WTC11 (cell line): ENCODE data around the gene MCMBP.

Experiments
- CREB1 ChIP-seq: sonication (generic); formaldehyde crosslinking; IDR thresholded peaks from 2 replicates; pipeline ENCODE4 v1.8.0; 2023; ENCODE audit warnings: mild to moderate bottlenecking, missing genetic modification reagents
- E2F4 ChIP-seq: sonication (generic); formaldehyde crosslinking; IDR thresholded peaks from 2 replicates; pipeline ENCODE4 v1.8.1; 2022; ENCODE audit warnings: low read depth, mild to moderate bottlenecking, moderate library complexity, missing genetic modification reagents, borderline replicate concordance
- EMX1 ChIP-seq: fragments of 250-450 bp; sonication (Bioruptor Pico); IDR thresholded peaks from 2 replicates; pipeline ENCODE4 v1.8.0; 2021; ENCODE audit warnings: mild to moderate bottlenecking
- ESRRA ChIP-seq: sonication (generic); formaldehyde crosslinking; IDR thresholded peaks from 2 replicates; pipeline ENCODE4 v1.8.1; 2022; ENCODE audit warnings: mild to moderate bottlenecking, missing genetic modification reagents, borderline replicate concordance
- JUN ChIP-seq: sonication (generic); formaldehyde crosslinking; IDR thresholded peaks from 2 replicates; pipeline ENCODE4 v1.8.0; 2023; ENCODE audit warnings: mild to moderate bottlenecking, missing genetic modification reagents
- MLX ChIP-seq: sonication (generic); formaldehyde crosslinking; IDR thresholded peaks from 2 replicates; pipeline ENCODE4 v1.8.1; 2023; ENCODE audit warnings: mild to moderate bottlenecking, missing genetic modification reagents, moderate library complexity
- SMAD3 ChIP-seq: sonication (generic); formaldehyde crosslinking; IDR thresholded peaks from 2 replicates; pipeline ENCODE4 v1.8.0; 2022; ENCODE audit warnings: missing genetic modification reagents, mild to moderate bottlenecking, borderline replicate concordance
- TEAD4 ChIP-seq: sonication (generic); formaldehyde crosslinking; IDR thresholded peaks from 2 replicates; pipeline ENCODE4 v1.8.0; 2022; ENCODE audit warnings: mild to moderate bottlenecking, missing genetic modification reagents
- TF ChIP-seq, protein P1 (sequence below): sonication (generic); formaldehyde crosslinking; IDR thresholded peaks from 2 replicates; pipeline ENCODE4 v1.8.0; 2022; ENCODE audit warnings: mild to moderate bottlenecking, missing genetic modification reagents
- TF ChIP-seq, protein P2 (sequence below): fragments of 200-600 bp; IDR thresholded peaks from 2 replicates; pipeline ENCODE4 v1.8.0; 2022; ENCODE audit warnings: antibody characterized with exemption
- TF ChIP-seq, protein P3 (sequence below): fragments of 250-450 bp; sonication (Bioruptor Pico); IDR thresholded peaks from 2 replicates; pipeline ENCODE4 v2.1.2; 2022; ENCODE audit warnings: mild to moderate bottlenecking, moderate library complexity
- TF ChIP-seq, protein P4 (sequence below): sonication (generic); formaldehyde crosslinking; IDR thresholded peaks from 2 replicates; pipeline ENCODE4 v1.8.0; 2023; ENCODE audit warnings: missing genetic modification reagents, mild to moderate bottlenecking, borderline replicate concordance

- TF ChIP-seq, protein P1, sequence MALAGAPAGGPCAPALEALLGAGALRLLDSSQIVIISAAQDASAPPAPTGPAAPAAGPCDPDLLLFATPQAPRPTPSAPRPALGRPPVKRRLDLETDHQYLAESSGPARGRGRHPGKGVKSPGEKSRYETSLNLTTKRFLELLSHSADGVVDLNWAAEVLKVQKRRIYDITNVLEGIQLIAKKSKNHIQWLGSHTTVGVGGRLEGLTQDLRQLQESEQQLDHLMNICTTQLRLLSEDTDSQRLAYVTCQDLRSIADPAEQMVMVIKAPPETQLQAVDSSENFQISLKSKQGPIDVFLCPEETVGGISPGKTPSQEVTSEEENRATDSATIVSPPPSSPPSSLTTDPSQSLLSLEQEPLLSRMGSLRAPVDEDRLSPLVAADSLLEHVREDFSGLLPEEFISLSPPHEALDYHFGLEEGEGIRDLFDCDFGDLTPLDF (CRISPR knock-in tag): no peak
- TF ChIP-seq E2F4 (CRISPR knock-in tag) (no peak), MLX (CRISPR knock-in tag) (no peak), CREB1 (CRISPR knock-in tag) (no peak), ESRRA (no peak), SMAD3 (CRISPR knock-in tag) (no peak), JUN (CRISPR knock-in tag) (no peak), TEAD4 (CRISPR knock-in tag) (no peak), EMX1 (no peak)
- TF ChIP-seq, protein P2, sequence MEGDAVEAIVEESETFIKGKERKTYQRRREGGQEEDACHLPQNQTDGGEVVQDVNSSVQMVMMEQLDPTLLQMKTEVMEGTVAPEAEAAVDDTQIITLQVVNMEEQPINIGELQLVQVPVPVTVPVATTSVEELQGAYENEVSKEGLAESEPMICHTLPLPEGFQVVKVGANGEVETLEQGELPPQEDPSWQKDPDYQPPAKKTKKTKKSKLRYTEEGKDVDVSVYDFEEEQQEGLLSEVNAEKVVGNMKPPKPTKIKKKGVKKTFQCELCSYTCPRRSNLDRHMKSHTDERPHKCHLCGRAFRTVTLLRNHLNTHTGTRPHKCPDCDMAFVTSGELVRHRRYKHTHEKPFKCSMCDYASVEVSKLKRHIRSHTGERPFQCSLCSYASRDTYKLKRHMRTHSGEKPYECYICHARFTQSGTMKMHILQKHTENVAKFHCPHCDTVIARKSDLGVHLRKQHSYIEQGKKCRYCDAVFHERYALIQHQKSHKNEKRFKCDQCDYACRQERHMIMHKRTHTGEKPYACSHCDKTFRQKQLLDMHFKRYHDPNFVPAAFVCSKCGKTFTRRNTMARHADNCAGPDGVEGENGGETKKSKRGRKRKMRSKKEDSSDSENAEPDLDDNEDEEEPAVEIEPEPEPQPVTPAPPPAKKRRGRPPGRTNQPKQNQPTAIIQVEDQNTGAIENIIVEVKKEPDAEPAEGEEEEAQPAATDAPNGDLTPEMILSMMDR: no peak
- TF ChIP-seq, protein P3, sequence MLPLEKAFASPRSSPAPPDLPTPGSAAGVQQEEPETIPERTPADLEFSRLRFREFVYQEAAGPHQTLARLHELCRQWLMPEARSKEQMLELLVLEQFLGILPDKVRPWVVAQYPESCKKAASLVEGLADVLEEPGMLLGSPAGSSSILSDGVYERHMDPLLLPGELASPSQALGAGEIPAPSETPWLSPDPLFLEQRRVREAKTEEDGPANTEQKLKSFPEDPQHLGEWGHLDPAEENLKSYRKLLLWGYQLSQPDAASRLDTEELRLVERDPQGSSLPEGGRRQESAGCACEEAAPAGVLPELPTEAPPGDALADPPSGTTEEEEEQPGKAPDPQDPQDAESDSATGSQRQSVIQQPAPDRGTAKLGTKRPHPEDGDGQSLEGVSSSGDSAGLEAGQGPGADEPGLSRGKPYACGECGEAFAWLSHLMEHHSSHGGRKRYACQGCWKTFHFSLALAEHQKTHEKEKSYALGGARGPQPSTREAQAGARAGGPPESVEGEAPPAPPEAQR (CRISPR knock-in tag): no peak
- TF ChIP-seq, protein P4, sequence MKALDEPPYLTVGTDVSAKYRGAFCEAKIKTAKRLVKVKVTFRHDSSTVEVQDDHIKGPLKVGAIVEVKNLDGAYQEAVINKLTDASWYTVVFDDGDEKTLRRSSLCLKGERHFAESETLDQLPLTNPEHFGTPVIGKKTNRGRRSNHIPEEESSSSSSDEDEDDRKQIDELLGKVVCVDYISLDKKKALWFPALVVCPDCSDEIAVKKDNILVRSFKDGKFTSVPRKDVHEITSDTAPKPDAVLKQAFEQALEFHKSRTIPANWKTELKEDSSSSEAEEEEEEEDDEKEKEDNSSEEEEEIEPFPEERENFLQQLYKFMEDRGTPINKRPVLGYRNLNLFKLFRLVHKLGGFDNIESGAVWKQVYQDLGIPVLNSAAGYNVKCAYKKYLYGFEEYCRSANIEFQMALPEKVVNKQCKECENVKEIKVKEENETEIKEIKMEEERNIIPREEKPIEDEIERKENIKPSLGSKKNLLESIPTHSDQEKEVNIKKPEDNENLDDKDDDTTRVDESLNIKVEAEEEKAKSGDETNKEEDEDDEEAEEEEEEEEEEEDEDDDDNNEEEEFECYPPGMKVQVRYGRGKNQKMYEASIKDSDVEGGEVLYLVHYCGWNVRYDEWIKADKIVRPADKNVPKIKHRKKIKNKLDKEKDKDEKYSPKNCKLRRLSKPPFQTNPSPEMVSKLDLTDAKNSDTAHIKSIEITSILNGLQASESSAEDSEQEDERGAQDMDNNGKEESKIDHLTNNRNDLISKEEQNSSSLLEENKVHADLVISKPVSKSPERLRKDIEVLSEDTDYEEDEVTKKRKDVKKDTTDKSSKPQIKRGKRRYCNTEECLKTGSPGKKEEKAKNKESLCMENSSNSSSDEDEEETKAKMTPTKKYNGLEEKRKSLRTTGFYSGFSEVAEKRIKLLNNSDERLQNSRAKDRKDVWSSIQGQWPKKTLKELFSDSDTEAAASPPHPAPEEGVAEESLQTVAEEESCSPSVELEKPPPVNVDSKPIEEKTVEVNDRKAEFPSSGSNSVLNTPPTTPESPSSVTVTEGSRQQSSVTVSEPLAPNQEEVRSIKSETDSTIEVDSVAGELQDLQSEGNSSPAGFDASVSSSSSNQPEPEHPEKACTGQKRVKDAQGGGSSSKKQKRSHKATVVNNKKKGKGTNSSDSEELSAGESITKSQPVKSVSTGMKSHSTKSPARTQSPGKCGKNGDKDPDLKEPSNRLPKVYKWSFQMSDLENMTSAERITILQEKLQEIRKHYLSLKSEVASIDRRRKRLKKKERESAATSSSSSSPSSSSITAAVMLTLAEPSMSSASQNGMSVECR: no peak
Observed at GRCh38 chr10:119805702-119806230, 66.9 kb downstream of the MCMBP start.
